HepG2 (cell line): Measurements from ENCODE around the gene GMEB2. TPM values are rescaled to one million over a fixed set of nuclear protein-coding genes. Genes with fewer than 3 reads are reported as not detected.

ENCODE experiments used
- ADNP ChIP-seq: sonication (generic); formaldehyde crosslinking; IDR thresholded peaks from 2 replicates; pipeline ENCODE4 v1.4.0; 2020; ENCODE audit warnings: missing genetic modification reagents
- ATF1 ChIP-seq: IDR thresholded peaks from 2 replicates; pipeline ENCODE4 v1.6.1; 2016; ENCODE audit warnings: mild to moderate bottlenecking, control low read depth
- ATF3 ChIP-seq: sonication (generic); formaldehyde crosslinking; IDR thresholded peaks from 2 replicates; pipeline ENCODE4 v1.4.0; 2020; ENCODE audit warnings: missing genetic modification reagents
- FOXM1 ChIP-seq: sonication (generic); formaldehyde crosslinking; IDR thresholded peaks from 2 replicates; pipeline ENCODE4 v1.5.0; 2020; ENCODE audit warnings: missing genetic modification reagents
- GMEB1 ChIP-seq: sonication (generic); formaldehyde crosslinking; IDR thresholded peaks from 2 replicates; pipeline ENCODE4 v1.5.1; 2020; ENCODE audit warnings: missing genetic modification reagents, mild to moderate bottlenecking, borderline replicate concordance
- HNRNPL ChIP-seq: fragments of 200-400 bp; formaldehyde crosslinking; IDR thresholded peaks from 2 replicates; pipeline ENCODE4 v1.6.1; 2017; ENCODE audit warnings: mild to moderate bottlenecking, low read depth, low read length
- JUND ChIP-seq: sonication (generic); formaldehyde crosslinking; IDR thresholded peaks from 2 replicates; pipeline ENCODE4 v1.8.0; 2022; ENCODE audit warnings: mild to moderate bottlenecking, missing genetic modification reagents
- MXI1 ChIP-seq: IDR thresholded peaks from 3 replicates; pipeline ENCODE4 v1.6.1; 2012; ENCODE audit warnings: low read depth, low read length, inconsistent platforms, borderline replicate concordance
- POLR2AphosphoS5 ChIP-seq: IDR thresholded peaks from 2 replicates; pipeline ENCODE4 v1.6.1; 2012; ENCODE audit warnings: low read depth, low read length
- RAD21 ChIP-seq: fragments of 450-650 bp; formaldehyde crosslinking; IDR thresholded peaks from 2 replicates; pipeline ENCODE4 v1.5.0; 2020; ENCODE audit warnings: mild to moderate bottlenecking
- ZBTB8A ChIP-seq: sonication (generic); formaldehyde crosslinking; IDR thresholded peaks from 2 replicates; pipeline ENCODE4 v1.4.0; 2020; ENCODE audit warnings: mild to moderate bottlenecking, low read depth, missing genetic modification reagents, borderline replicate concordance
- ZIK1 ChIP-seq: sonication (generic); formaldehyde crosslinking; IDR thresholded peaks from 2 replicates; pipeline ENCODE4 v1.5.0; 2020; ENCODE audit warnings: mild to moderate bottlenecking, low read depth, missing genetic modification reagents, borderline replicate concordance
- ZNF574 ChIP-seq: sonication (generic); formaldehyde crosslinking; IDR thresholded peaks from 2 replicates; pipeline ENCODE4 v1.4.0; 2020; ENCODE audit warnings: missing genetic modification reagents
- ZNF780A ChIP-seq: sonication (generic); formaldehyde crosslinking; IDR thresholded peaks from 2 replicates; pipeline ENCODE4 v1.8.0; 2022; ENCODE audit warnings: mild to moderate bottlenecking, missing genetic modification reagents, moderate library complexity
- polyA plus RNA-seq, 8 experiments: library from polyadenylated mRNA; depleted of rRNA in 3 of 8; stranded (reverse) in 7 of 8; unstranded in 1 of 8; fragments of >200 nt; fragmentation: Illumina TruSeq in 4 of 8; extraction: Trizol in 4 of 8; gene quantifications; 2 replicates each; pipeline versions ENCODE4 v1.2.1 to v1.2.3, GENCODE V29; 2011 to 2016; ENCODE audit warnings: low read depth in 4 of 8, missing spikeins in 1 of 8, mixed read lengths in 1 of 8; ENCODE audit not compliant: insufficient read depth in 1 of 8
- total RNA-seq, 5 experiments: library from RNA; depleted of rRNA; stranded (reverse); fragments of >200 nt; fragmentation: Illumina TruSeq; extraction: Trizol; gene quantifications; 2 replicates each; pipeline ENCODE4 v1.2.3, GENCODE V29; 2016; ENCODE audit warnings: low read depth in 1 of 5
- TF ChIP-seq, protein P1 (sequence below): sonication (generic); formaldehyde crosslinking; IDR thresholded peaks from 2 replicates; pipeline ENCODE4 v1.5.0; 2020; ENCODE audit warnings: missing genetic modification reagents, mild to moderate bottlenecking, borderline replicate concordance
- TF ChIP-seq, protein P2 (sequence below), 2 experiments: sonication (generic) in 1 of 2; formaldehyde crosslinking in 1 of 2; IDR thresholded peaks; 2 replicates each; pipeline versions ENCODE4 v1.4.0 to v1.6.1; 2016 to 2020; ENCODE audit warnings: borderline replicate concordance in 1 of 2, low read depth in 1 of 2, mild to moderate bottlenecking in 1 of 2, missing genetic modification reagents in 1 of 2

Gene GMEB2
- total and polyA plus RNA-seq, 2 of the 13 experiments (the other 11 are each of a cell fraction or from before 2014, with no cell fraction given), result 10.6 to 12.4 TPM

- TF ChIP-seq, protein P1, sequence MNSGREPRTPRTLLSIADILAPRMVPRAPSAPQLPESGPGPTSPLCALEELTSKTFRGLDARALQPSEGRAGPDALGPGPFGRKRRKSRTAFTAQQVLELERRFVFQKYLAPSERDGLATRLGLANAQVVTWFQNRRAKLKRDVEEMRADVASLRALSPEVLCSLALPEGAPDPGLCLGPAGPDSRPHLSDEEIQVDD (CRISPR knock-in tag), result peak; percentile 30; the same call in 1 of the 2 replicates
- peak; percentile 60 for TF ChIP-seq JUND (CRISPR knock-in tag)
- peak; percentile 99 for TF ChIP-seq MXI1
- peak; percentile 78 for TF ChIP-seq ATF1 (CRISPR knock-in tag)
- TF ChIP-seq ZNF574, result peak; percentile 95
- no peak; the same call in 1 of the 2 replicates for TF ChIP-seq ADNP (CRISPR knock-in tag)
- peak; percentile 71 for TF ChIP-seq RAD21 (CRISPR knock-in tag)
- peak; percentile 71; the same call in 1 of the 2 replicates for TF ChIP-seq FOXM1
- TF ChIP-seq HNRNPL, result 0 out of 2 replicates have a peak, but pooled peaks have one; percentile 3
- TF ChIP-seq ATF3 (CRISPR knock-in tag), result peak; percentile 70; the same call in 1 of the 2 replicates
- TF ChIP-seq POLR2AphosphoS5, result peak; percentile 78
- TF ChIP-seq, protein P2, sequence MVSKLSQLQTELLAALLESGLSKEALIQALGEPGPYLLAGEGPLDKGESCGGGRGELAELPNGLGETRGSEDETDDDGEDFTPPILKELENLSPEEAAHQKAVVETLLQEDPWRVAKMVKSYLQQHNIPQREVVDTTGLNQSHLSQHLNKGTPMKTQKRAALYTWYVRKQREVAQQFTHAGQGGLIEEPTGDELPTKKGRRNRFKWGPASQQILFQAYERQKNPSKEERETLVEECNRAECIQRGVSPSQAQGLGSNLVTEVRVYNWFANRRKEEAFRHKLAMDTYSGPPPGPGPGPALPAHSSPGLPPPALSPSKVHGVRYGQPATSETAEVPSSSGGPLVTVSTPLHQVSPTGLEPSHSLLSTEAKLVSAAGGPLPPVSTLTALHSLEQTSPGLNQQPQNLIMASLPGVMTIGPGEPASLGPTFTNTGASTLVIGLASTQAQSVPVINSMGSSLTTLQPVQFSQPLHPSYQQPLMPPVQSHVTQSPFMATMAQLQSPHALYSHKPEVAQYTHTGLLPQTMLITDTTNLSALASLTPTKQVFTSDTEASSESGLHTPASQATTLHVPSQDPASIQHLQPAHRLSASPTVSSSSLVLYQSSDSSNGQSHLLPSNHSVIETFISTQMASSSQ (IDR thresholded peaks at IDR 0.05; ENCODE audit: low read depth), result peak; percentile 61
- TF ChIP-seq, protein P2 (CRISPR knock-in tag; IDR thresholded peaks at IDR 0.05; ENCODE audit: borderline replicate concordance), result peak; percentile 55; the same call in 1 of the 2 replicates
- TF ChIP-seq ZNF780A, result no peak
- TF ChIP-seq ZBTB8A (CRISPR knock-in tag), result peak; percentile 40; the same call in 1 of the 2 replicates
- TF ChIP-seq GMEB1 (CRISPR knock-in tag), result peak; percentile 95
- TF ChIP-seq ZIK1 (CRISPR knock-in tag), result no peak
Observed at GRCh38 chr20:63628246-63628975, 1.5 kb upstream of the GMEB2 start (continued).
